Fibroblast of skin of abdomen (primary cell): ENCODE measurements around the gene ZNF71. TPM values are rescaled to one million over a fixed set of nuclear protein-coding genes. Genes with fewer than 3 reads are reported as not detected.

Source experiments
- DNase-seq: peaks from one replicate; pipeline ENCODE4 v3.0.0-alpha.2; 2013
- polyA plus RNA-seq, 2 experiments: library from polyadenylated mRNA; unstranded; fragments of 120-200 nt; gene quantifications; one replicate each; pipeline ENCODE4 v1.2.1, GENCODE V29; 2013; ENCODE audit not compliant: insufficient read length in 2 of 2

ZNF71 gene
- polyA plus RNA-seq (2013, experiment 1 of 2; ENCODE audit: insufficient read length) = 5.7 TPM
- polyA plus RNA-seq (2013, experiment 2 of 2; ENCODE audit: insufficient read length) = 6.9 TPM

DNA sequence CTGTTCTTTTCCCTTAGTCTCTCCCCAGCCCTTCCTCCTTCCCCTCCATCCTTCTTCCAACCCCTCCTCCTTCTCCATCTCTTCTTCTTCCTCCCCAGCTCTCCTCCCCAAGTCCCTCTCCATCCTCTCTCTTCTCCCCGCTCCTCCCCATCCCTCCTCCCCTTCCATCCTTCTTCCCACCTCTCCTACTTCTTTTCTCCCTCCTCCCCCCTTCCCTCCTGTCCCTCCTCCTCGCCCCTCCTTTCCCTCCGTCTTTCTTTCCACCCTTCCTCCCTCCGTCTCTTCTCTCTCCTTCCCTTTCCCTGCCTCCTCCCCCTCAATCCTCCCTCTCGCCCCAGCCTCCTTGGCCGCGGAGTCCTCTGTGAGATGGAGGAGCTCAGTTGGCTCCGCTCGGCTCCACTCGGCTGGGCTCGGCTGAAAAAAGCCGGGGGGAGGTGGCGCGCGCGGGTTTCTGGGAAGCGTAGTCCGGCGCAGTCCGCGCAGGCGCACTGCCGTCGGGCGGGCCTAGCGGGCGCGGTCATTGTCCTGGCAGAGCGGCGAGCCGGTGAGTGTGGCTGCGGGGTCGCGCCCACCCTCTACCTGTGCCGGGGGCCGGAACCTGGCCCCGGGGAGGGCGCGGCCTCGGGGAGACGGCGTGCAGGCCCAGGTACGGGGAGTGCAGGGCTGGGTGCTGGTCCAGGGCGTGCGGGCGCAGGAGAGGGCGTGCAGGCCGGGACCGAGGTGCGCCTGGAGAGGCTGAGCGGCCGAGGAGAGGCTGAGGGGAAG is at the start of gene ZNF71:
TSS of gene ZNF71 (plus strand) at position 520 of the 765 bp plus-strand sequence. CDS start 6,257 bp downstream, outside the sequence.
- peak; percentile 88 for DNase-seq

DNA sequence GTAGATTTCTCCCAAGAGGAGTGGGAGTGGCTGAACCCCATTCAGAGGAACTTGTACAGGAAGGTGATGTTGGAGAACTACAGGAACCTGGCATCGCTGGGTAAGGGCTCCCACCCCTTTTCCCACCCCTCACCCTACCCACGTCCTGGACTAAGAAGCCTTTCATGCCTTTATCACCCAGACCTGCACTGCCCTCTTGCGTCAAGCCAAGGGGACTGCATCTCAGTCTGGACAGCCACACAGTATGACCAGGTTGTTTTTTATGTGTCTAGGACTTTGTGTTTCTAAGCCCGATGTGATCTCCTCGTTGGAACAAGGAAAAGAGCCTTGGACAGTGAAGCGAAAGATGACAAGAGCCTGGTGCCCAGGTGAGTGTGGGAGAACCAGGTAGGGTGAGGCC is 47.6 kb upstream of the ZNF71 start:
- DNase-seq = no peak

DNA sequence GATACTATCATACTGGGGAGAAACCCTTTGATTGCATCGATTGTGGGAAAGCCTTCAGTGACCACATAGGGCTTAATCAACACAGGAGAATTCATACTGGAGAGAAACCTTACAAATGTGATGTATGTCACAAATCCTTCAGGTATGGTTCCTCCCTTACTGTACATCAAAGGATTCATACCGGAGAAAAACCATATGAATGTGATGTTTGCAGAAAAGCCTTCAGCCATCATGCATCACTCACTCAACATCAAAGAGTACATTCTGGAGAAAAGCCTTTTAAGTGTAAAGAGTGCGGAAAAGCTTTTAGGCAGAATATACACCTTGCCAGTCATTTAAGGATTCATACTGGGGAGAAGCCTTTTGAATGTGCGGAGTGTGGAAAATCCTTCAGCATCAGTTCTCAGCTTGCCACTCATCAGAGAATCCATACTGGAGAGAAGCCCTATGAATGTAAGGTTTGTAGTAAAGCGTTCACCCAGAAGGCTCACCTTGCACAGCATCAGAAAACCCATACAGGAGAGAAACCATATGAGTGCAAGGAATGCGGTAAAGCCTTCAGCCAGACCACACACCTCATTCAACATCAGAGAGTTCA is 40.7 kb upstream of the ZNF71 start:
- no peak for DNase-seq

DNA sequence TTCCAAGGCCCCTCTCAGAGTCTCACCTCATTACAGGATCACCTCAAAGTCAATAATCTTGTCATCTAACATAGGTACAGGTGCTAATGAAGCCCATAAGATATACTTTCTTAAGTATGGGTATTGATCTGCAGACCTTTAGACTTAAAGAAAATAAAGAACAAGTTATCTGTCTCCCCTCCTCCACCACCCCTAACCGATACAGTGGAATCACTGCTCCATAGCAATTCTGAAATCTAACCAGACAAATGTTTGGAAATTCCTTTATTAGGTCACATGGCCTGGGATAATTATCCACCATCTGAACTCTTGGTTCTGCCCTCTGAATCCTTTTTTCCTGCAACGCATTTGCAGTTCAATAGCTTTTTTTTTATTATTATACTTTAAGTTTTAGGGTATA is 32.3 kb upstream of the ZNF71 start:
- DNase-seq = no peak

DNA sequence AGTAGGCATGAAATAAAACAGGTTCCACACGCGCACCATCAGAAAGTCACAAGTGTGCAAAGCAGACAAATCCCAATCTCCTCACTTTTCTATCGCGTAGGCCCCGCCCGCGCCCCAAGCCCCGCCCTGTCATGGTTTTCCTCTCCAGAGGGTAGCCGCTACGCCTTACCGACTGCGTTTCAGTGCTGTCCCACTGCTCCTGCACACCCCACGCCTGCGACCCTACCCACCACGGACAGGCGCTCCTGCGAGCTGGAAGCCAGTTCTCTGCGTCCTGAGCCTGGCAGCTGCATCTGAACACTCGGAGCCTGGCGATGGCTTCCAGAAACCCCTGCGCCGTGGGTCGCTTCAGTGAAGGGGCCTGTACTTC is 28.2 kb upstream of the ZNF71 start:
- DNase-seq = peak; percentile 17

DNA sequence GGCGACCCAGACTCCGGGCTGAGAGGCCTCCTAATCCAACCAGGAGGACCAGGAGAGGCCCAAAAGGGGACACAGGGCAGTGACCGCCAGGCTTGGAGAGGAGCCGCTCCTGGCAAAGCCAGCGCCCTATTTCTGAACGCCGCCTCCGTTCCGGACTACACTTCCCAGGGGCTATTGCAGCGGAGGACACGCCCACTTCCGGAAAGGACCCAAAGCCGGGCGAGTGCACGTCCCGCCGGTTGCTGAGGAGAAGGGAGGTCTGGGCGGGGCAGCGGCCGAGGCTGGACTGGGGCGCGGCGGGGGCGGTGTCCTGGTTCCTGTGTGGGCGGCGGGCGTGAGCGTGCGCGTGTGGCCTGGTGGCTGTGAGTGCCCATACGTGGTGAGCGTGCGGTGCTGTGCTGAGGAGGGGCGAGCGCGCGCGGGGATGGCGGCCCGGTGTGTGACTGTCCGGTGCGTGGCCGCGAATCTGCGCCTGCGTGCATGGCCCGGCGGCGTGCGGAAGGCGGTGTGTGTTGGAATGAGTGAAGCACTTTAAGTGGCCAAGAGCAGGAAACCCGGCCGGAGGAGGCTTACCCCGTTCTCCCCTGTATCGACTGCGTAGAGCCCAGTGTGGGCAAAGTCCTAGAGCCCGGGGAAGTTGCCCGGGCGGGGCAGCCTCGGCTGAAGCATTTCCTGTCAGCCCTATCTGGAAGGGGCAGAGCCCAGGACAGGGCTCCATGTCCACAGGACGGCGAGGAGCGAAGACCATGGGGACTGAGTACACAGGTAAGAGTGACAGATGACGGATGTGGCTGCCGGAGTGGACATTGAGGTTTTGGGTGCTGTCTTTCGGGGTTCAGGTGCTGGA is 27.6 kb upstream of the ZNF71 start, which contains the start of gene ZNF470:
TSS of gene ZNF470 (plus strand) at position 195 of the 847 bp plus-strand sequence. CDS start 2,844 bp downstream, outside the sequence.
- peak; percentile 91 for DNase-seq

DNA sequence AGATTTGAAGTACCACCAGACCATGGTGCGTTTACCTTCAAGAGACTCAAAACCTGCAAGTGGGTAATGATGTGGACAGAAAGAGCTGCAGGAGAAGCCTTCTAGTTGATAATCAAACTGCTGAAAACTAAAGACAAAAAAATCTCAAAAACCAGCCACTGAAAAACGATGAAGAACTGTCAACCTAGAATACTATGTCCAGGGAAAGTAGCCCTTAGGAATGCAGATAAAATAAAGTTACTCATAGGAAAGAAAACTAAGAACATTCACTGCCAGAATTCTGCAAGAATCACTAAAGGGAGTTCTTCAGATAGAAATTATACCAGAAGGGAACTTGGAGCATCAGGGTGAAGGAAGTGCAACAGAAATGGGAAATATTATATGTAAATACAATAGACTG is 22.5 kb upstream of the ZNF71 start:
- no peak for DNase-seq

DNA sequence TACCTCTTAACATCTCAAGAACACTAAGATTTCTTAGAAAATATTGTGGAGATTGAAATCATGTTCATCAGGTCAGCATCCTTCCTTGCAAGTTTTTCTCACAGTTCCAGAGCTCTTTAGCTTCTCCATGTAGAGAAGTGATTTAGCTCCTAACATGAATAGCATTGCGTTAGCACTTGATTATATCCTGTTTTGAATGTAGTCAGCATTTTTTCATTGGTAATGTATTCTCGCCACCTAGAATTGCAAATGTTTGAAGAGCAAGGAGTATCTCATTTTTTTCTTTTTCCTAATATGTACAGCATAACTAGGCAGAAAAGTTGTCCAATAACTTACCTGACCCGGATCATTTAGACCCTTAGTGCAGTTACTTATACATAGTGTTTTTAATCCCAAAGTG is 21.2 kb upstream of the ZNF71 start:
- no peak for DNase-seq

DNA sequence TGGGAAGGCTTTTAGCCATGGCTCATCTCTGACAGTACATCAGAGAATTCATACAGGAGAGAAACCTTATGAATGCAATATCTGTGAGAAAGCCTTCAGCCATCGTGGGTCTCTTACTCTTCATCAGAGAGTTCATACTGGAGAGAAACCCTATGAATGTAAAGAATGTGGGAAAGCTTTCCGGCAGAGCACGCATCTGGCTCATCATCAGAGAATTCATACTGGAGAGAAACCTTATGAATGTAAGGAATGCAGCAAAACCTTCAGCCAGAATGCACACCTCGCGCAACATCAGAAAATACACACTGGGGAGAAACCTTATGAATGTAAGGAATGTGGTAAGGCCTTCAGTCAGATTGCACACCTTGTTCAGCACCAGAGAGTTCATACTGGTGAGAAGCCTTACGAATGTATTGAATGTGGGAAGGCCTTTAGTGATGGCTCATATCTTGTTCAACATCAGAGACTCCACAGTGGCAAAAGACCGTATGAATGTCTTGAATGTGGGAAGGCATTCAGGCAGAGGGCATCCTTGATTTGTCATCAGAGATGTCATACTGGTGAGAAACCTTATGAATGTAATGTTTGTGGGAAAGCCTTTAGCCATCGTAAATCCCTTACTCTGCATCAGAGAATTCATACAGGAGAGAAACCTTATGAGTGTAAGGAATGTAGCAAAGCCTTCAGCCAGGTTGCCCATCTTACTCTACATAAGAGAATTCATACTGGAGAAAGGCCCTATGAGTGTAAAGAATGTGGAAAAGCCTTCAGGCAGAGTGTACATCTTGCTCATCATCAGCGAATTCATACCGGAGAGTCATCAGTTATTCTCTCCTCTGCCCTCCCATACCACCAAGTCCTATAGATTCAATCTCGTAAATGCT is 17.1 kb upstream of the ZNF71 start:
- DNase-seq = no peak

DNA sequence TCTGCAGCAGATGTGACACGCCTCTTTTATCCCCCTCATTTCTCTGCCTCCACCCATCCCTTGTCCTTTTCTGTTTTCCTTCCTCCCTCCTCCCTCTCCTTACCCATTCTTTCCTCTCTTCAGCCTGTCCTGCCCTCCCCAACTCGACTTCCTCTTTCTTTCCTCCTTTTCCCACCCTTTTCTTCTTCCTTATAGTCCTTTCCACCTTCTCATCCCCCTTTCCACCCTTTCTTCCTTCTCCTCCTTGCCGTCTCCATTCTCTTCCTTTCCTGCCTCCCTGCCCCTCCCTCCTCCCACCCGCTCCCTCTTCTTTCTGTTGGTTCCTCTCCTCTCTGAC is 688 bp upstream of the ZNF71 start:
- no peak for DNase-seq

DNA sequence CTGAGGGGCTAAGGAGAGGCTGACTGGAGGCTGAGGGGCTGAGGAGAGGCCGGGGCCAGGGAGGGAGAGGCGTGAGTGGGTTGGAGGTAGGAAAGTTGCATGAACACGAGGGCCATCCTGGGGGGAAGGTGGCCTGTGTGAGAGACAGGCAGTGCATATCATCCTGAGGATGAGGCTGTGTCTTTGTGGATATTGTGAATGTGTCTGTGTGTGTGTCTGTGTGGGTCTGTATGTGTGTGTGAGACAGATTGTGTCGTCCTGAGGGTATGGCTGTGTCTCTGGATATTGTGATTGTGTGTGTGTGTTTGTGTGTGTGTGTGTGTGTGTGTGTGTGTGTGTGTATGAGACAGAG is 422 bp downstream of the ZNF71 start:
- DNase-seq = peak; percentile 9

DNA sequence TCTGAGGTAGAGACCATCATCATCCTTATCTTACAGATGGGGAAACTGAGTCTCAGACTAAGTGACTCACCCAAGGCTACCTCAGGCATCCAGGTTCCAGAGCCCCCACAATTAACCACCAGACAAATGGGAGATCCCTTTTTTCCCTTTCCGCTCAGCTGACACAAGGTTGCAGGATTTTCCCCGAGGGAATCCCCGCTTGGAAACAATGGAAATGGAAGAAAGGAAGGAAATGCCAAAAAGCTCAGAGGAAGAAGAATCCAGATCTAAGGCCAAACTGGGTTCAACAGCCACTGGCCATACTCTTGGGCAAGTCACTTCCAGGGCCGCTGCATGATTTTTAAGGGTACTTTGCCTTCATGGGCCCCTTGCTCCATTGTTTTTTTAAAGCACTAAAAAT is 1.6 kb downstream of the ZNF71 start:
- no peak for DNase-seq

DNA sequence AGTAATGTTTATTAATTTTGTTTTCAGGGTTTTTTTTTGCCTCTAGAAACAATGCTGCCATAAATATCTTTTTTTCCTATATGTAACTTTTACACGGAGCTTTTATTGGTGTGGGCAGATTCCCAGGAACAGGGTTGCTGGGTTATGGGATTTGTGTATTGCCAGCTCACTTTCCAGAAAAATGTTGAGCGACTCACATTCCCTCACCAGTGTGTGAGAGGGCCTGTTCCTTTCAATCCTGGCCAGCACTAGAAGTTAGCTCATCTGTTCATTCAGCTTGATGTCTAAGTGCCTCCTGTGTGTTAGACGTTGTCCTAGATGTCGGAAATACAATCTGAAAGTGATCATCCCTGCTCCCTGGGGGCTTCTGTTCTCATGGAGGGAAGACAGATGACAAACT is 2.6 kb downstream of the ZNF71 start:
- DNase-seq = no peak

DNA sequence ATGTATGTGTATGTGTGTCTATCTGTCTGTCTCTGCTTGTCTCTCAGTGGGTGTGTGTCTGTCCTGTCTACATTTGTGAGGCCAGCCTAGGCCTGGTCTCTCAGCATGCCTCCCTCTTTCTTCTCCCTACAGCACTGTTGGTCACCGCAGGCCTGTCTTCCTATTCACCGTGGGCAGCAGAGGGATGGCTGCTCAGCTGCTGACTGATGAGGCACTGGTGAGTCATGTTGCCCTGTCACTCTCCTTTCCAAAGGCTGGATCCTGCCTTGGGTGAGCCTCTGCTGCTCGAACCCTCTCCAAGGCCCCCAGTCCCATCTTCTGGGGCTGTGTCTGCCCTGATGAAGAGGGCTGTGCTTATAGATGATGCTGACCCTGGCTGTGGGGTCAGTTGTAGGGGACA is 6.3 kb downstream of the ZNF71 start:
- DNase-seq = no peak

DNA sequence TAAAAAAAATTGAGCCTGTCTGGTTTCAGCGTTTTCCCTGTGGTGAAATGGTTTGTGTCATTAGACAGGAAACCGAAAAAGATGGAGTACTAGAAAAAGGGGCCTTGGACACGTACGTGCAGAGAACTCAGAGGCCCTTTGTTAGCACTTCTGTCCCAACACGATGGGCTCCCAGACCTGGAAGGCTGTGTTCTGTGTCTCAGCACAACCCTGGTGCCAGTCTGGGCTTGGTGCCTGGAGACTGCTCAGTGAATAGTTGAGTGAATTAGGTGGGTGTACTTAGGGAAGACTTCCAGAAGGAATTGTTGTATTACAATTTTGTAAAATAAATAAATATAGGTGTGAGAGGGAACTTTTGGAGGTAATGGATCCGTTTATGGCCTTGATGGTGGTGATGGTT is 8.7 kb downstream of the ZNF71 start:
- no peak for DNase-seq

DNA sequence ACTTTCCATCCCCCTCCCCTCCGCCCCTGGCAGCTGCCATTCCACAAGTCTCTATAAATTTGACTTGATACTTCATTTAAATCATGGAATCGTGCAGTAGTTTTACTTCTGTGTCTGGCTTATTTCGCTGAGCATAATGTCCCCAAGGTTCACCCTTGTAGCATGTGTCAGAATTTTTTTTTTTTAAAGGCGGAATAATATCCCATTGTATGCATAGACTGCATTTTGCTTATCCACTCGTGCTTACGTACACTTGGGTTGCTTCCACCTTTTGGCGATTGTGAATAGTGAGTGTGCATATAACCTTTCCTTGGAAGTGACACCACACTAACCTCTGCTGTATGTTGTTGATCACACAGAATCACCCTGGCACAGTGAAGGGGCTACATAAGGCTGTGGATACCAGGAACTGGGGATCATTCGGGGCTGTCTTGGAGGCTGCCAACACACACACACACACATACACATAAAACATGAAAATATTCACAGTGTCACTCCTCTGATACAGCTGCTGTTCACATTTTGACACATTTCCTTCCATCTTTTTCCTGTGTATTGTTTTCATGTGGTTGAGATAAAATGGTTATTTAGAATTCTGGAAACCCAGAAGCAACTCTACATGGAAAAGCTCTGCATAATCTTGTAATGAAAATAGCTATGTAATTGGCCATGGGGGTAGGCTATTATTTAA is 13.3 kb downstream of the ZNF71 start:
- DNase-seq = no peak

DNA sequence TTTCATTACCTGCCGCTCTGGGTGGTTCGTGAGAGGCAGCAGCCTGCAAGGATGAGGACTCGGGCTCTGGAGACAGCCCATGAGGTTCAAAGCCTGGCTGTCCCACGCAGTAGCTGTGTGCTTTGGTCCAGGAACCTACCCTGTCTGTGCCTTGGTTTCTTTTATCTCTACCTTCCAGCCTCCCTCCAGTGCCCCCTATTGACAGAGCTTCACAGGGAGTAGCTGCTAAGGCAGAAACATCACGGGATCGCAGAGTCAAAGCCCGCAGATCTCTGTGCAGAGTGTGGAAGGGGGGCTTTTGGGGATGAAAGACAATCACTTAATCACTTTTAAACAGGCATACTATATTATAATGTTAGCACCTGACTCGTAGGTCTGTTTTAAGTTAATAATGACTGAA is 16.2 kb downstream of the ZNF71 start:
- DNase-seq = no peak

DNA sequence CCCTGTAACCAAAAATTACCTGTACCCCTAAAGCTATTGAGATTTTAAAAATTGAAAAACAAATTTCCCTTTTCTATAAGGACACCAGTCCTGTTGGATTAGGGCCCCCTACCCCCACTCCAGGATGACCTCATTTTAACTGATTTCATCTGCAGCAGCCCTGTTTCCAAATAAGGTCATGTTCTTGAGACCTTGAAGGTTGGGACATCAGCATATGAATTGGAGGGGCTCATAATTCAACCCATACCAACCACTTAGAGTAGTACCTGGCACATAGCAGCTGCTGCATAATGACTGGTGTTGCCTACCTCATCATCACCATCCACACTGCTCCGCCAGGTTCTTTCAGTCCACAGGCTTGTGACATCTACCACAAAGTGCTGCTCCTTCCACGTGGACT is 17.6 kb downstream of the ZNF71 start:
- DNase-seq = no peak

DNA sequence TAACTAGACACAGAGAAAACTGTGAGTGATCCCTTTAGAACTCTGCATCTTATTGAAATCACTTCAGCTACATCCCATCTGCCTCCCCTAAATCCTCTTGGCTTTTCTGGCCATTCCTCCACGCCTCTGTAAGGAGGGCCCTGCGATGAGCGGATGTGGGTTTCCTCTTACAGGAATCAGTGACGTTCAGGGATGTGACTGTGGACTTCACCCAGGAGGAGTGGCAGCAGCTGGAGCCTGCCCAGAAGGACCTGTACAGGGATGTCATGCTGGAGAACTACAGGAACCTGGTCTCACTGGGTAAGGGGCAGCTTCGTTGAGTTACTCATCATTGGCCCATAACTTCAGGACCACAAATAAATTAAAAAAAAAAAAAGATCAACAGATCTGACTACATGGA is 18.5 kb downstream of the ZNF71 start:
- DNase-seq = no peak

DNA sequence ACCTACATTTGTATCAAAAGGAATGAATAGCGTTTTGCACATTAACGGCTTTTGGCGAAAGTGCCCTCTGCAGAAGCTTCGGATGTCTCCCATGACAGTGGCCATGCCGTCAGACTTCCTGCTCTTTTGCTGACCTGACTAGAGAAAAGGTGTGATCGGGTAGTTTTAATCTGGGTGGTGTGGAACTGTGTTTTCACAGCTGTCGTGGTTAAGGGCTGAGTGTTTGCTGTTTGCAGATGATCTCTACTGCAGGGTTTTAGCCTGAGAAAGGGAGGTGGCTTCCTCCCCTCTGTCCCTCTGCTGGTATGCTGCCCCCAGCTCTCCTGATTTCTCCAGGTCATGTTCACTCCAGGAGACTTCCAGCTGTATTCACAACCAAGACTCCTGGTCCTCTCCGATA is 22.4 kb downstream of the ZNF71 start:
- DNase-seq = no peak

DNA sequence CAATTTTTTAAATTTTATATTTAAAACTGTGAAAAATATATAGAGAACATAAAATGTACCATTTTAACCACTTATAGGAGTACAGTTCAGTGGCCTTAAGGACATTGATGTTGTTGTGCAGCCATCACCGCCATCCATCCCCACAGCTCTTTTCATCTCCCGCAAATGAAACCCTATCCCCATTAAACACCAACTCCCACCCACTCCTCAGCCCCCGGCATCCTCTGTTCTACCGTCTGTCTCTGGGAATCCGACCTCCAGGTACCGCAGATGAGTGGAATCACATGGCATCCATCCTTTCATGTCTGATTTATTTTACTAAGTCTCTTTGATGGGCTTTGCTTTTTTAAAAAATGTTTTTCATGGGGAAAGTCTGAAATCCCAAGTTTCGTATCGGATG is 24.0 kb downstream of the ZNF71 start:
- DNase-seq = no peak

DNA sequence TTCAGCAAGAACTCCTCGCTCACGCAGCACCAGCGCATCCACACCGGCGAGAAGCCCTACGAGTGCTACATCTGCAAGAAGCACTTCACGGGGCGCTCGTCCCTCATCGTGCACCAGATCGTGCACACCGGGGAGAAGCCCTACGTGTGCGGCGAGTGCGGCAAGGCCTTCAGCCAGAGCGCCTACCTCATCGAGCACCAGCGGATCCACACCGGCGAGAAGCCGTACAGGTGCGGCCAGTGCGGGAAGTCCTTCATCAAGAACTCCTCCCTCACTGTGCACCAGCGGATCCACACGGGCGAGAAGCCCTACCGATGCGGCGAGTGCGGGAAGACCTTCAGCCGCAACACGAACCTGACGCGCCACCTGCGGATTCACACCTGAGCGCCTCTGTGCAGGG is 27.3 kb downstream of the ZNF71 start:
- no peak for DNase-seq
